A673 (cell line): Measurements from ENCODE around the gene CD96.
"Not testable (repeated sequence)": the region's sequence is repeated elsewhere in the genome, so short reads cannot be mapped to it uniquely, and the experiment has no call there.

Experiments used
- CTCF ChIP-seq: fragments of 300-800, 200-600 bp; sonication (generic); conservative IDR thresholded peaks from 2 replicates; pipeline ENCODE4 v1.5.1; 2017; ENCODE audit warnings: low read depth, mild to moderate bottlenecking, antibody characterized with exemption, low read length, moderate library complexity, mixed read lengths
- EZH2 ChIP-seq: fragments of 200-600 bp; sonication (generic); IDR thresholded peaks from 2 replicates; pipeline ENCODE4 v1.6.1; 2017; ENCODE audit warnings: borderline replicate concordance, low read depth, mild to moderate bottlenecking, mixed read lengths, antibody characterized with exemption, low read length; ENCODE audit not compliant: poor library complexity, severe bottlenecking

- not testable (repeated sequence) for TF ChIP-seq CTCF, EZH2
Measured at GRCh38 chr3:111630638-111631037, 88.6 kb downstream of the CD96 start.
